Sciatic nerve (tissue), 2 donors: Measurements from ENCODE around the gene DTNA. TPM values are rescaled to one million over a fixed set of nuclear protein-coding genes. Genes with fewer than 3 reads are reported as not detected.

Source experiments
- ATAC-seq: fragments of 200-7000 bp; cut with Tn5 transposase; one replicate; pipeline ENCODE4 v1.9.1; 2020; ENCODE audit warnings: mild to moderate bottlenecking, moderate library complexity
- DNase-seq: peaks from one replicate; pipeline ENCODE4 v3.0.0-alpha.2; 2020; ENCODE audit warnings: low spot score
- intact Hi-C: fragments of 100-400 bp; cut with DNase I; formaldehyde crosslinking; loops from one replicate; pipeline ENCODE4 v1.14.2; 2022
- total RNA-seq: library from RNA; stranded (reverse); fragmentation: NEBNext Ultra II Directional; extraction: Animal tissue kit (Norgen Biotek cat#: 25700); gene quantifications from one replicate; pipeline ENCODE4 v1.2.1, GENCODE V29; 2021
- donor health status: DM: no; HTN: no; CAD: no.
- donor health status: DM: no; HTN: no; CAD: no.

The DTNA gene
- total RNA-seq, 1 donor from 2014 or later: 81.8 TPM

DNA sequence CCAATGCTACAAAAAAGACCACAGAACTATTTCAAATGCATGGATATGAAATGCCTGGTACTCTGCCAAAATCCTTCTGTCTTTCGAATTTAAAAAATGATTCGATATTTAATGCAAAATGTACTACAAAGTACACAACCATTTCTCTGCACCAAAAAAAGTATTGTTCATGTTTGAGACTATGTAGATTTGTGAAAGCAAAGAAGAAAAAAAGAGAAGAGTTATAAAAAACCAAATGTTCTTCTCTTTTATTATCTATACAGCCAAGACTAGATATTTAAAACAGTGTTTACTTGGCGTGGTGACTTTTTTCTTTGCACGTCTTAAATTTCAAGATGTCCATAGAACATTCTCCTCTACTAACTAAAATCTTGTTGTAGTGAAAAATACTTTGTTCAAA, 89.2 kb downstream of the DTNA start:
- intact Hi-C loops: no loop called here
- ATAC-seq: no peak
- DNase-seq: no peak

- intact Hi-C loops: no loop called here
- no peak for ATAC-seq
These were observed 90.3 kb downstream of the DTNA start for GRCh38 chr18:34800381-34800780.

DNA sequence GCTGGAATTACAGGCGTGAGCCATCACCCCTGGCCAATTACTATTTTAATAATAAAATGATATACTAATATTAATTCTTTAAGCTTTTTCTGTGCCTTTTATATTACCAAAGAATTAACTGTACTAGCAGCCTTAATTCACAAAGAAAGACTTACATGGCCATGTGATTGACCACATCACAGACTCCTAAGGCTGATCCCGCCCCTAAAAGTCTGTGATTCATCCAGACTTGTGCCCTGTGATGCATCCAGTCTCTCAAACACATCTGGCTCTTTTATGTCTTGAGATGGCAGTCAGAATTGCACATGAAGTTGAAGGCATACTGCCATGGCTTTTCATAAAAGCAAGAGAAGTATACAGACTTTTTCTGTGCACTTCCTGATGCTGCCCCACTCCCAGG, 91.7 kb downstream of the DTNA start:
- no peak for ATAC-seq
- DNase-seq: no peak
- intact Hi-C loops: no loop called here

More at GRCh38 chr18:34800381-34800780, 90.3 kb downstream of the DTNA start:
- DNase-seq: no peak

GRCh38 chr18:34802959-34803358, 92.9 kb downstream of the DTNA start:
- no peak for DNase-seq
- intact Hi-C loops: no loop called here
- no peak for ATAC-seq

GRCh38 chr18:34803877-34804400, 93.8 kb downstream of the DTNA start:
- DNase-seq (no peak), ATAC-seq (no peak)
- intact Hi-C loops: no loop called here

DNA sequence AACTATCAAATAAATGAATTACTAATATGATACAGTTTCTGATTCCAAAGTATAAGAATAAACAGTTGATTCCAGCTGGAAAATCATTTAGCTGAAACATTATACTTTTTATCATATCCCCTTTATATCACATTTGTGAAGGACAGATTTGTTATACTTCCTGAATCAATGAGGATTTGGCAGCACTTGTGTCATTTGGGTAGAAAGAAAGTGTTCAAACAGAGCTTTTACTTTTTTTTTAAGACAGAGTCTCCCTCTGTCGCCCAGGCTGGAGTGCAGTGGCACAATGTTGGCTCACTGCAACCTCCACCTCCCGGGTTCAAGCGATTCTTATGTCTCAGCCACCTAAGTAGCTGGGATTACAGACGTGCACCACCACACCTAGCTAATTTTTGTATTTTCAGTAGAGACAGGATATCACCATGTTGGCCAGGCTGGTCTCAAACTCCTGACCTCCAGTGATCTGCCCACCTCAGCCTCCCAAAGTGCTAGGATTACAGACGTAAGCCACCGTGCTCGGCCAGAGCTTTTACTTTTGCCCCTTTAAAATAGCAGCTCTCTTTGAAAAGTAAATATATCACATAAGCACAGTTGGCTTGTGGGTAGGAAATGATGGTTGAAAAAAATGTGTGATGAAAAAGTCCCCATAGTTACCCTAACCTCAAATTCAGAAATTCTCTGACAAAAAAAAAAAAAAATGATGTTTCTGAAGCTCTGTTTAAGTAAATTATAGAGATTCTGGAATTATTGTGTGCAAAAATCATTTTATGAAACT, 95.2 kb downstream of the DTNA start:
- intact Hi-C loops: no loop called here
- DNase-seq (no peak), ATAC-seq (no peak)

- DNase-seq: no peak
- no peak for ATAC-seq
- intact Hi-C loops: no loop called here
These were observed 95.8 kb downstream of the DTNA start for GRCh38 chr18:34805878-34806351.

- intact Hi-C loops: no loop called here
- DNase-seq: no peak
- no peak for ATAC-seq
These were observed 96.4 kb downstream of the DTNA start for GRCh38 chr18:34806527-34806926.

- intact Hi-C loops: no loop called here
- DNase-seq (no peak), ATAC-seq (no peak)
These were observed 97.2 kb downstream of the DTNA start for GRCh38 chr18:34807106-34807796.

GRCh38 chr18:34808389-34808788, 98.3 kb downstream of the DTNA start:
- intact Hi-C loops: no loop called here
- DNase-seq (no peak), ATAC-seq (no peak)

DNA sequence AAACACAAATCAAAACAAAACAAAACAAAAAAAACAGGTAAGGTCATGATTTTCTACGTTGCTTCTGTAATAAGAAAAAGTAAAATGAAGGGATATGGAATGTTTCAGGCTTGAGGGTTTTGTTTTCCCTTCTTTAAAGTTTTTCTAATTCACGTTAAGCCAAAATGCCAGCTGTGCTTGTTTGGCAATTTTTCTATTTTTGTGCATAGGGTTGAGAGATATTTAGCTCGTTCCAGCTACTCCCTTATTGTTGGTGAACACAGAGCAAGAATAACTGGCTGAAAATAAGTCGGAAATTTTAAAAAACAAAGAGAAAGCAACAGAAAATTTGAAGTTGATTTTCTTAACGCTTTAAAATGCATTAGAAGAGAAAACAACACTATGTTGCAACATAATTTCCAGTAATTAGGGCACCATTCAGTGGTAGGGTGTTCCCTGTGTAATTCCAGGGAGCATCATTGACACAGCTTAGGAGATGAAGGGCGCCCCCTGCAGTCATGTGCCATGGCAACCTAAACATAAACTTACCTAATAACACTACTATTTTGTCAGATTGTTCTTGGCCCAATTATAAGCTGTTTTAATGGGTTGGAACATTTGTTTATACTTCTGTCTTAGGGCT, 99.5 kb downstream of the DTNA start:
- peak; percentile 74 for ATAC-seq
- peak; percentile 64 for DNase-seq
- intact Hi-C loops: no loop called here

DNA sequence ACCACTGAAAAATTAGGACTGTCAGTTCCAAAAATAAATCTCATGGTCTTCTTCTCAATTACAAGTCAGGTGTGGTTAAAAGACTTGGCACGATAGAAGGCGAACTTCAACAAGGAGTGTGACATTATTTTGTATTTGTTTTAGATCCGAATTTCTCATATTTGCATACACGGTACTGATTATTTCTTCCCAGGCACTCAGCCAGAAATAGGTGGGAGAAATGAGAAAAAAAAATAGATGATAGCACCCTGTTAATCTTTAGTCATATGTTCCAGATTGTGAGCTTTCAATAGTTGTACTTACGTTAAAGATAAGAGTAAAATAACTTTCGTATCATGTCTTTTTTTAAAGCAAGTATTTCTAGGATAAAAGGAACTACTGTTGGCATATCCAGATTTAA, 106.1 kb downstream of the DTNA start:
- no peak for ATAC-seq
- no peak for DNase-seq
- intact Hi-C loops: no loop called here

DNA sequence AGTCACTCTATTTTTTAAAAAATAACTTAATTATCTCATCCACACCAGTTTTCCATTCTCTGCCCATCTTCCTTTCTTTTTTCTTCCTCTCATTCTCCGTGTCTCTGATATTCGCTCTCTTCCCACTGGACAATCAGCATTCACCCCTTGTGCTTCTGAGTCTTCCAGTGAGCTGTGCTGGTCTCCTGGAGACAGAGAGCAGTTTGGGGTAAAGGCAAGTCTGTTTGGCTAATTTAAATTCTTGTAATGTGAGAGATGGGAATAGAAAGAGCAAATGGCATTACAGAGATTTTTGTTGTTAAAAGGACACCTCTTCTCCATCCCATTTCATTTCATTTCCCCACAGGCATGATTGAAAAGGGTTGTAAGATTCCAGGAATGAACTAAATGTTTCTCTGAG, 107.5 kb downstream of the DTNA start:
- intact Hi-C loops: no loop called here
- DNase-seq (no peak), ATAC-seq (no peak)

DNA sequence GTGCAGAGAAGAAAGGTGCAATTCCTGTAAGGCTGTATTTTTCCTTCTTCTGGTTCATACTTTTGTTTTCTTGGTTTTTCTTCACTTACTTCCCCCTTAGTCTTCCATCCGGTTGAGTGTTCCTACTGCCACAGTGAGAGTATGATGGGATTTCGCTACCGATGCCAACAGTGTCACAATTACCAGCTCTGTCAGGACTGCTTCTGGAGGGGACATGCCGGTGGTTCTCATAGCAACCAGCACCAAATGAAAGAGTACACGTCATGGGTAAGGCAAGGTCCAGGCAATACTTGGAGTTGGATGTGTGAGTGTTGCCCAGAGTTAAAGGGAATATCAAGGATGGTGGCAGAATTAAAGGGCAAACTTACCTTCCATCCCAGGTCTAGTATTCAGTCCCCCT, 108.0 kb downstream of the DTNA start:
- ATAC-seq (no peak), DNase-seq (no peak)
- intact Hi-C loops: no loop called here

GRCh38 chr18:34820360-34821065, 110.4 kb downstream of the DTNA start:
- intact Hi-C loops: no loop called here
- ATAC-seq: no peak
- no peak for DNase-seq

DNA sequence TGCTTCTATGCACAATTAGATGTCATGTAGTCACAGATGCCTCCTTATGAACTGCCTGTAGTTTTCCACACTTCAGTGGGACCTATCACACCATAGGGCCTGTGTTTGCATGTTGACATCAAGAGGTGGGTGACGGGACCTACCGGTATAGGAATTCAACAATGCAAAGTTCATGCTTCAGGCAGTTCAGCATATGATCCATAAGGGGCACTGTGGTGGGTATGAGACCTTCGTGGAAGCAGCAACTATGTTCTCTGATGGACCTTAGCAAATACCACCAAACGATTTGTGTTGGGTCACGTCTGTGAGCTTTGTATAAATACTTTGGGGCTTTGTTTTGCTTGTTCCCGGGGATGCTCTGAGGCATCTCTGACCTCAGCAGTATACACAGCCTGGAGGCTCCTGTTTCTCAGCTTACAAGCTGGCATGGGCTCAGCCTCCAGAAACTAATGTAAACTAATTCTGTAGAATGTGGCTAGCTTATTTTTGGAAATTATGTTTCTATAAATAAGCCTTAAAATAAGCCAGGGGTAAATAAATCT, 111.6 kb downstream of the DTNA start:
- intact Hi-C loops: no loop called here
- no peak for ATAC-seq

GRCh38 chr18:34828093-34828492, 118.0 kb downstream of the DTNA start:
- no peak for DNase-seq
- no peak for ATAC-seq
- intact Hi-C loops: no loop called here

More for the DNA sequence above, 111.6 kb downstream of the DTNA start:
- DNase-seq: no peak

DNA sequence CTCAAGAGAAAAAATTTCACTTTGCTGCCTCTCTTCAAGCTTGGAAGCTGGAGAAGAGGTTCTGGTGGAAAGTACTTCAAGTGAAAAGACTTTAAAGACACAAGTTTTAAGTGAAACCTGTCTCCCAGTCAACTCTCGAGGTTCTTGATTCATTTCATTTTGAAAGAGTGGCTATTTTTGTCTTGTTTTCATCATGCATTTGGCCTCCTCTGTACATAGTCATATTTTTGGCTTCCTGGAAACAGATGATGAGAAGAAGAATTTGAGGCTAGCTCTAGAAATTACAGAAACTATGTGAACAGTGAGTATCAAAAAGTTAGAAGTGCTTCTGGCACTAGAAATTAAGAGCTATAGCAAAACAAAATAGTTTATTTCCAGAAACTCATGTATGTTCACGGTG, 124.8 kb downstream of the DTNA start:
- DNase-seq (no peak), ATAC-seq (peak; percentile 77)
- intact Hi-C loops: no loop called here

- intact Hi-C loops: no loop called here
- ATAC-seq (peak; percentile 12), DNase-seq (no peak)
These were observed 125.4 kb downstream of the DTNA start for GRCh38 chr18:34835466-34835865.
